ENCODE data around the gene NCMAP. TPM values are rescaled to one million over a fixed set of nuclear protein-coding genes. Genes with fewer than 3 reads are reported as not detected.

The NCMAP gene
- total and polyA plus RNA-seq, 2 of the 4 experiments (the other 2 are of a cell fraction), result not detected

DNA sequence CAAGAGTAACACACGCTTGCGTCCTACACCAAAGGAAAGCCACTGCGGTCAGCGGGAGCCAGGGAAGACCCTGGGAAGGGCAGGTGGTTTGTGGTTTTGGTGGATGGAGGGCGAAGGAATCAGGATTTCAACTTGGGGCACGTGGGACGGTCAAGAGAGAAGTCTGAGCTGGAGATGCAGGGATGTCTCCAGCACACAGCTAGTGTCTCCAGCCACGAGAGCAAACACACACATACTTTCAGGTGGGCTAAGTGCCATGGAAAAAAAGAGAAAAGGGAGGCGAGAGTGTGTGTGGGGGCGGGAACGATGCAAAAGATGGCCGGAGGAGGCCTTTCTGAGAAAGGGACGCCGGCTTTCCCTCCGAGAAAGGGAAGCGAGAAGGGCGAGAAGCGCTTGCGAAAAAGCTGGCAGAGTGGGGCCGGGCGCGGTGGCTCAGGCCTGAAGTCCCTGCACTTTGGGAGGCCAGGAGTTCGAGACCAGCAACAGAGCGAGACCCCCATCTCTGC lies 85.8 kb downstream of the NCMAP start:
- Histone ChIP-seq H3K79me1 (ENCODE audit: low read depth in 1 of 2, low read length in 2 of 2) (peaks cover 5 to 20% of the 10 kb centered on the region in 2 experiments; a peak in 3 of 4 replicates), H3K9me1 (ENCODE audit: insufficient read depth, low read length) (peaks cover 6% of the 10 kb centered on the region), H2AFZ (replicated peaks; ENCODE audit: low read length, poor library complexity) (peak overlapping the region; percentile 83), H3K4me1 (ENCODE audit: control insufficient read depth, insufficient read depth, low read length) (peaks cover 6% of the 10 kb centered on the region), H3K4me3 (ENCODE audit: insufficient read depth, low read depth, low read length) (peak overlapping the region; percentile 40), H3K27me3 (ENCODE audit: control insufficient read depth, insufficient read depth, low read length) (peaks cover 8% of the 10 kb centered on the region; the same call in 1 of the 2 replicates), H3K4me2 (ENCODE audit: low read depth, low read length) (peak overlapping the region; percentile 67), H2BK15ac (ENCODE audit: low read depth, low read length) (peak overlapping the region; percentile 23; the same call in 1 of the 3 replicates), H3K18ac (ENCODE audit: low read depth, low read length) (no peak overlapping the region), H2BK5ac (ENCODE audit: low read depth, low read length, poor library complexity, severe bottlenecking) (peak overlapping the region; percentile 30), H3K36me3 (ENCODE audit: control insufficient read depth, insufficient read depth, low read length) (peaks cover 5% of the 10 kb centered on the region; the same call in 1 of the 2 replicates), H2BK120ac (ENCODE audit: low read depth, low read length) (peak overlapping the region; percentile 42), H3K27ac (ENCODE audit: insufficient read depth, low read length) (peak overlapping the region; percentile 90), H4K8ac (ENCODE audit: low read depth in 2 of 2, low read length in 2 of 2) (peak overlapping the region; percentile 73 to 96; a peak in 3 of 4 replicates), H4K20me1 (ENCODE audit: insufficient read depth, low read length) (peaks cover 30% of the 10 kb centered on the region), H3K9me3 (ENCODE audit: control insufficient read depth, insufficient read depth, low read length) (no peaks in the 10 kb centered on the region), H4K91ac (ENCODE audit: insufficient read depth, low read depth, low read length) (peak overlapping the region; percentile 83), H3K14ac (replicated peaks; ENCODE audit: low read depth, low read length) (peak overlapping the region; percentile 98), H2BK20ac (ENCODE audit: low read depth, low read length) (peak overlapping the region; percentile 38), H3K4ac (ENCODE audit: low read depth, low read length) (peak overlapping the region; percentile 94), H2AK5ac (ENCODE audit: low read depth, low read length) (peak overlapping the region; percentile 98), H2AK9ac (replicated peaks; ENCODE audit: low read depth, low read length, poor library complexity) (peak overlapping the region; percentile 77), H4K5ac (ENCODE audit: low read depth, low read length) (peak overlapping the region; percentile 41), H3K56ac (ENCODE audit: extremely low read depth, insufficient read depth, low read length) (peak overlapping the region; percentile 61; the same call in 1 of the 2 replicates), H3K9ac (ENCODE audit: low read depth, low read length) (peak overlapping the region; percentile 79), H3K23ac (ENCODE audit: low read depth, low read length) (peak overlapping the region; percentile 97)
- DNase-seq (peak; percentile 16), ATAC-seq (ENCODE audit: low read depth) (no peak)
- intact Hi-C loops (cut with micrococcal nuclease) (loop anchor here (5.0 to 10.0 kb wide), 2 partner anchors 196 to 583 kb away; no protein-coding TSS in a partner anchor), dilution Hi-C loops (cut with HindIII; ENCODE audit: low sequenced_read_pairs, unreplicated experiment) (no loop called here), in situ Hi-C loops (cut with MboI; ENCODE audit: low sequenced_read_pairs) (no loop called here)
- ChIA-PET POLR2A (ENCODE audit: unreplicated experiment) (no interaction called here), CTCF (interaction anchor here (0.6 kb wide), 1 partner anchor 251 kb away, joined by 3 read pairs; no protein-coding TSS in a partner anchor)
- TF ChIP-seq CEBPB (IDR thresholded peaks at IDR 0.05; ENCODE audit: low read depth, low read length) (no peak), RAD21 (IDR thresholded peaks at IDR 0.05; ENCODE audit: low read length) (no peak), MXI1 (IDR thresholded peaks at IDR 0.05; ENCODE audit: borderline replicate concordance, low read depth, low read length) (no peak), CHD1 (IDR thresholded peaks at IDR 0.05; ENCODE audit: low read depth, low read length) (no peak), ELK1 (IDR thresholded peaks at IDR 0.05; ENCODE audit: borderline replicate concordance, low read depth, low read length) (no peak), POLR2A (IDR thresholded peaks at IDR 0.05; ENCODE audit: low read depth, low read length) (no peak), CTCF (conservative IDR thresholded peaks at IDR 0.05; ENCODE audit: low read depth, low read length) (no peak), RFX5 (IDR thresholded peaks at IDR 0.05; ENCODE audit: low read depth, low read length) (no peak), MAZ (IDR thresholded peaks at IDR 0.05; ENCODE audit: borderline replicate concordance, low read depth, low read length) (no peak), SMC3 (IDR thresholded peaks at IDR 0.05; ENCODE audit: low read depth, low read length) (no peak), RCOR1 (IDR thresholded peaks at IDR 0.05; ENCODE audit: insufficient replicate concordance, low read length) (no peak), NFE2L2 (IDR thresholded peaks at IDR 0.05; ENCODE audit: low read depth, low read length) (no peak), BHLHE40 (IDR thresholded peaks at IDR 0.05; ENCODE audit: low read depth, low read length) (no peak), MAFK (IDR thresholded peaks at IDR 0.05; ENCODE audit: low read depth, low read length) (no peak), FOS (IDR thresholded peaks at IDR 0.05; ENCODE audit: low read depth, low read length) (no peak)
- TF ChIP-seq, protein P1, sequence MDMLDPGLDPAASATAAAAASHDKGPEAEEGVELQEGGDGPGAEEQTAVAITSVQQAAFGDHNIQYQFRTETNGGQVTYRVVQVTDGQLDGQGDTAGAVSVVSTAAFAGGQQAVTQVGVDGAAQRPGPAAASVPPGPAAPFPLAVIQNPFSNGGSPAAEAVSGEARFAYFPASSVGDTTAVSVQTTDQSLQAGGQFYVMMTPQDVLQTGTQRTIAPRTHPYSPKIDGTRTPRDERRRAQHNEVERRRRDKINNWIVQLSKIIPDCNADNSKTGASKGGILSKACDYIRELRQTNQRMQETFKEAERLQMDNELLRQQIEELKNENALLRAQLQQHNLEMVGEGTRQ (IDR thresholded peaks at IDR 0.05; ENCODE audit: low read depth, low read length), result no peak
- BruUV-seq (replicated peaks), result no TSS peak
- WGBS, 2 experiments (ENCODE audit: extremely low coverage in 2 of 2, insufficient read length in 1 of 2), result 29% methylated on average over 4 of the region's 24 CpGs; no CpG with 5 or more reads in 1 of the 2 experiments
